ENCODE measurements around the gene CYB5RL. TPM values are rescaled to one million over a fixed set of nuclear protein-coding genes. Genes with fewer than 3 reads are reported as not detected.

CYB5RL gene
- total and polyA plus RNA-seq, 2 of the 8 experiments (the other 6 are each of a cell fraction or from before 2014, with no cell fraction given): 13.2 to 14.1 TPM

DNA sequence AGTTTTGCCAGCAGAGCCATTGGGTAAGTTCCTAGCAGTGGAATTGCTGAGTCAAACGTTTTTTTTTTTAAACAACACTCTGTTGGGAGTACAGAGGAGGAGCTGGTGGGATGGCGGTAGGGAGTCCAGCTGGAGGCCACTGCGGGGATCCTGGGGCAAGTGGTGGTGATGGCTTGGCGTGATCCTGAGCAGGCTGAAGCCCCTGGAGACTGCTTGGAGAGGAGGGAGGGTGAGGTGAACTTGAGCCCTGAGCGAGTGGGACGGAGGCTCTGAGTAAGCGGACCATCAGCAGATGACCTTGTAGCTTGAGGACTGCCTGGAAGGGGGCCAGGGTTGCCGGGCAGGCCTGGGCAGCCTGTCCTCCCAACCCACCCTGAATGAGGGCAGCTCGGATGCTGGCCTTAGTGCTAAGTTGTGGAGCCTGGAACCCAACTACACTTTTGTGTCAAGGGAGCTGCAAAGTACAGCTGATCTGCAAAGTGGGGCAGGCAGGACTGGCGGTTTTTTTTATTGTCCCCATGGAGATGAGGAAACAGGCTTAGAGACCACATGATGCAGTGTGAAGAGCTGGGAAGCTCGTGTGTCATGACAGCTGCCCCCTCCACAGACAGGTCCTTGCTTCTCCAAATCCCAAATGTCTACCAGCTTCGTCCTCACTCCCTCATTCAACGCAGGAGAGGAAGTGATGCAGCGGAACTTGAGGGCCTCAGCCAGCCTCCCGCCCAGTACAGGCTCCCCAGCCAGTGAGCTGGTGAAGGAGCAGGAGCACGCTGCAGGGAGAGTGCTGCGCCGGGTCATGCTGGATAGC, 20.4 kb upstream of the CYB5RL start:
- Histone ChIP-seq H2BK15ac (ENCODE audit: low read length) (no peak overlapping the region), H3K56ac (replicated peaks; ENCODE audit: insufficient read length, low read depth, low read length) (no peak overlapping the region), H4K8ac (ENCODE audit: extremely low read depth, insufficient read depth, low read length) (peak overlapping the region; percentile 41; the same call in 1 of the 2 replicates), H2AK5ac (ENCODE audit: low read depth, low read length) (no peak overlapping the region), H3K4me2 (ENCODE audit: insufficient read depth in 1 of 2, low read depth in 2 of 2, low read length in 2 of 2) (no peak overlapping the region), H3K79me2 (ENCODE audit: control insufficient read depth in 1 of 2, insufficient read depth in 2 of 2, low read length in 2 of 2) (no peaks in the 10 kb centered on the region), H4K20me1 (replicated peaks in 1 of 2; ENCODE audit: control insufficient read depth in 1 of 2, insufficient read depth in 2 of 2, low read length in 2 of 2) (peaks cover 7 to 12% of the 10 kb centered on the region in 2 experiments), H2BK120ac (replicated peaks; ENCODE audit: low read depth, low read length) (no peak overlapping the region), H3K18ac (ENCODE audit: extremely low read depth, low read length) (no peak overlapping the region), H4K5ac (ENCODE audit: insufficient read length, low read depth, low read length) (no peak overlapping the region), H3K27me3 (replicated peaks in 1 of 4; ENCODE audit: control insufficient read depth in 3 of 4, extremely low read depth in 1 of 4, insufficient read depth in 3 of 4, low read length in 3 of 4) (no peaks in the 10 kb centered on the region), H3K79me1 (ENCODE audit: low read depth, low read length) (peaks cover 3% of the 10 kb centered on the region; the same call in 1 of the 2 replicates), H3K4ac (replicated peaks; ENCODE audit: insufficient read length, low read depth, low read length) (no peak overlapping the region), H3K4me3 (ENCODE audit: extremely low read depth in 1 of 4, insufficient read depth in 2 of 4, low read depth in 3 of 4, low read length in 4 of 4) (no peak overlapping the region), H2BK5ac (ENCODE audit: low read depth, low read length) (no peak overlapping the region), H3K9me3 (ENCODE audit: insufficient read depth in 2 of 2, low read depth in 1 of 2, low read length in 1 of 2) (no peaks in the 10 kb centered on the region), H3K36me3 (ENCODE audit: control insufficient read depth in 2 of 4, insufficient read depth in 4 of 4, low read length in 3 of 4) (peaks cover 18 to 39% (median 28%) of the 10 kb centered on the region in 4 experiments), H3K27ac (ENCODE audit: low read depth, low read length) (no peak overlapping the region), H3K9ac (replicated peaks in 1 of 4; ENCODE audit: extremely low read depth in 1 of 4, low read depth in 3 of 4, low read length in 3 of 4) (no peak overlapping the region), H3K4me1 (replicated peaks in 1 of 4; ENCODE audit: control insufficient read depth in 3 of 4, insufficient read depth in 4 of 4, low read length in 3 of 4) (peaks cover 0 to 4% (median 2%) of the 10 kb centered on the region in 4 experiments; a peak in 3 of 7 replicates), H2BK12ac (ENCODE audit: low read depth, low read length) (no peak overlapping the region), H3K23me2 (ENCODE audit: low read depth, low read length) (no peaks in the 10 kb centered on the region), H3K14ac (ENCODE audit: insufficient read length) (no peak overlapping the region), H2BK20ac (ENCODE audit: low read length) (no peak overlapping the region), H2AFZ (ENCODE audit: low read length) (no peak overlapping the region), H3K23ac (ENCODE audit: insufficient read length) (no peak overlapping the region), H4K91ac (replicated peaks; ENCODE audit: insufficient read length, low read length) (no peak overlapping the region)
- FAIRE-seq: no peak
- POLR2A ChIA-PET (ENCODE audit: partially characterized antibody): interaction anchor here (0.6 to 7.1 kb wide), 7 partner anchors 19 to 327 kb away, joined by 3 to 50 read pairs (median 4); partner anchors contain the start of genes CYB5RL and MRPL37
- no peak for TF ChIP-seq FOSL1 (IDR thresholded peaks at IDR 0.05; ENCODE audit: insufficient read depth, low read depth, low read length)
- no peak for TF ChIP-seq BACH1 (IDR thresholded peaks at IDR 0.05; ENCODE audit: low read length)
- TF ChIP-seq NRF1 (IDR thresholded peaks at IDR 0.05; ENCODE audit: low read depth, low read length): no peak
- TF ChIP-seq POU5F1 (IDR thresholded peaks at IDR 0.05; ENCODE audit: low read depth, low read length): no peak
- TF ChIP-seq CBX5 (IDR thresholded peaks at IDR 0.05; ENCODE audit: low read depth, low read length): no peak
- TF ChIP-seq SUZ12 (IDR thresholded peaks at IDR 0.05; ENCODE audit: low read length): no peak
- no peak for TF ChIP-seq EZH2 (IDR thresholded peaks at IDR 0.05; ENCODE audit: low read depth, low read length, severe bottlenecking)
- no peak for TF ChIP-seq RAD21 (IDR thresholded peaks at IDR 0.05 in 1 of 2, conservative IDR thresholded peaks at IDR 0.05 in 1 of 2; ENCODE audit: low read depth in 2 of 2, low read length in 2 of 2)
- no peak for DNase-seq (ENCODE audit: low read depth in 1 of 2, low spot score in 2 of 2)
- CTCF ChIA-PET (ENCODE audit: partially characterized antibody): interaction anchor here (0.6 to 3.7 kb wide), 13 partner anchors 8 to 589 kb away, joined by 3 to 19 read pairs (median 4); partner anchors contain the start of gene TTC22
- WGBS, 2 experiments (ENCODE audit: extremely low coverage in 1 of 2, insufficient coverage in 1 of 2, insufficient read length in 1 of 2, insufficient replicate concordance in 2 of 2, low coverage in 1 of 2, low lambda C conversion rate in 2 of 2, missing lambda C conversion rate in 1 of 2): 83% methylated on average over 18 of the region's 18 CpGs; no CpG with 5 or more reads in 1 of the 2 experiments

Measured in H1 (cell line).